Activated gamma-delta T cell treated with anti-CD3 and anti-CD28 coated beads, Interleukin-2, amount 50 U/mL, for 16 hours (primary cell): Measurements from ENCODE around the gene TMEM14B.
"Not testable (repeated sequence)": the region's sequence is repeated elsewhere in the genome, so short reads cannot be mapped to it uniquely, and the experiment has no call there.

Experiments used
- DNase-seq: peaks from one replicate; pipeline ENCODE4 v3.0.0-alpha.2; 2020; ENCODE audit warnings: low read depth

The TMEM14B gene

DNA sequence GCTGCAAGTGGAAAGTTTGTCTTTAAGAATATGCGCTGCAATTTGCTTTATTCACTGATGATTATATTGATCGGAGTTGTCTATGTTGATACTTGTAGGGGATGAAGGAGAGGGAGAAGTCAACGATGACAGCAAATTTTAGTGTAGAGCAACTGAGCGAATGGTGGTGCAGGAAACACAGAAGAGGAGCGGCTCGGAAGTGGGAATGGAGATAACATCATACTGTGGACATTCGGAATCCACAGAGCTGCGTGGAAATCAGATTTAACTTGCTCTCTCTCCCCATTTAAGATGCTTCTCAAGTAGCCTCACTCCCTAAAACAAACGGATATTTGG lies 722 bp upstream of the TMEM14B start:
- DNase-seq = no peak

- no peak for DNase-seq
These were observed 2.1 kb downstream of the TMEM14B start for GRCh38 chr6:10749734-10750133.

DNA sequence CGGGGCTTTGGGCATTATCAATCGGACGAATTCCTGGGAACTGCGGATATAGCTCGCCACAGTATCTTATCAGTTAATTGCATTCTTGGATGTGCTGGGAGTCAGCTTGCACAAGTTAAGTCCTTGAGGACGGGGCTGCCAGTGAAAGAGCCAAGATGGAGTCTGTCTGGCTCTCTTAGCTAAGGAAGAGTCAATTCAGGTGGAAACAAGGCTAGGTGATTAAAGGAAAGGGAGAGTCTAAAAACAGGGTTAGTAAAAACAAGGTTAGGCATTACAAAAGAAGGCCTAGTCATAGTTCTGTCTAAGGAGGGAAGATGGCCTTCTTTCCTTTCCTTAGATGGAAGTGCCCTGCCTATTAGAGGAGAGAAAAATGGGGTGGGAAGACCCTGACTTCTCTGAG lies 3.0 kb downstream of the TMEM14B start:
- not testable (repeated sequence) for DNase-seq

DNA sequence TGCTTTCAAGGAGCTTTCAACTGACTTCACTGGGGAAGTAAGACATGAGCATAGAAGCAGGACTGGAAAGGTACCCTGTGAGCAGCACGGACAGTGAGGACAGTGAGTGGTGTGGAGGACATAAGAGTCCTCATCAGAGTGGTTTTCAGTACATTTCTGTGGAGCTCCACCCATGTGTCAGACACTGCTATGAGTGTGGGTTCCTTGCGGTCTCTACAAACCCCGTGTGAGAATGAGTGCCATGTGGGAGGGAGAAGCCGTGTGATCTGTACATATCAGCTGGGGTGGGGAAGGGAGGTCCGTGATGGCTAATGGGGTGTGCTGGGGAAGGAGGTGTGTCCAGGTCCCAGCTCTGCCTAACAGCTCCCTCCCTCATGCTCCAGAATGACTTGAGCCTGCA lies 4.2 kb downstream of the TMEM14B start:
- DNase-seq = not testable (repeated sequence)

GRCh38 chr6:10756085-10756484 lies 8.5 kb downstream of the TMEM14B start:
- DNase-seq = no peak

- no peak for DNase-seq
These were observed 11.8 kb downstream of the TMEM14B start for GRCh38 chr6:10759312-10759839.

DNA sequence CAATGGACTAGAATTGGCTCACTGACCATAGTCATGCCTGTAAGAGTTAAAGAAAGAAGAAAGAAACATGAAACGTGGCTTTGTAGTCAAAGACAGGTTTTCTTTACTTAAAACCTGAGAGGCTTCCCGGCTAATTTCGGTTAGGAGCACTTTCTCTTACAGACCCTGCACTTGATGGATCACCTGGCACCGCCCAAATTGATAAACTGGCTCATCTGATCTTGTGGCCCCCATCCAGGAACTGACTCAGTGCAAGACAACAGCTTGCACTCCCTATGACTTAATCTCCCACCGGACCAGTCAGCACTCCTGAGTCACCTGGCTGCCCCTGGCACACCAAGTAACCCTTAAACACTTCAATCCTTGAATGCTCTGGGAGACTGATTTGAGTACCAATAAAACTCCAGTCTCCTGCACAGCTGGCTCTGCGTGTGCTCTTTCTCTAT lies 12.3 kb downstream of the TMEM14B start:
- DNase-seq = no peak

- no peak for DNase-seq
These were observed 15.4 kb downstream of the TMEM14B start for GRCh38 chr6:10763006-10763405.

GRCh38 chr6:10769419-10769818 lies 21.8 kb downstream of the TMEM14B start:
- DNase-seq = no peak

DNA sequence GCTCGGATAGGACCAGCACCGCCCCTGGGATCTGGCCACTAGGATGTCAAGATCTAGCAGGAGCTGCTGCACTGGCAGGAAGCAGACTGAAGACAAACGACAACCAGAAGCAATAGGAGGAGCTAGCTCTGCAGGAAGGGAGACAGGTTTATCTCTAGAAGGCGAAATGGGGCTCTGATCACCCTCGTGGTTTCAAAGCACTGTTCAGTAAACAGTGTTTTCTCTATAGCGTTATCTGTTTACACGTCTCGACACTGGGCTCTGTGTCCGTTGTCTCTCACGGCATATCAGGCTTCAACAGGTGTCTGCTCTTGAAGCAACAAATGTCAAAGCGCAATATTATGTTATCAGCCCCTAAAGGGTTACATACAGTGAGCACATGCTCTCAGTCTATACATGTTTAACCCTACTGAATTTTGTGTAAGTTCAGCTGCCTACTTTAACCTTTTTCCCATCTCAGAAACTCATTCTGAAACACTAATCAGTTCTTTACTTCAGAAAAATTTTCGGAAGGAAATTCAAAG lies 23.8 kb downstream of the TMEM14B start:
- no peak for DNase-seq

DNA sequence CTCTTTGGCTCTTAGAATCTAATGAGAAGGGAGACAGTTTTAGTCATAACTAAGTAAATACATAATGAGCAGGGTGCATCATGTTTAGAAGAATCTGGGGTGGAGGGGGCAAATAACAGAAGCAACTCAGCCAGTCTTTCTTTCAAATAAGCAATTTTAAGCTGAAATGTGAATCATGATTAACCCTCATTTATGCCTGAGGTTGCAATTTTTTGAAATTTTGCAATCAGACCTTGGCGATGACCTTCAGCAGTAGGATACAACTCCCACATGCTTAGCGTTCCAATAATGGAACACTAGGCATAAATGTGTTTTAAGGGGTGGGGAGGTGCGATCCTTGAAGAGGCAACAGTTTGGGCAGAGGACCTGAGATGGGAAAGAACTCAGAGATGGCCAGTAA lies 30.6 kb downstream of the TMEM14B start:
- no peak for DNase-seq

DNA sequence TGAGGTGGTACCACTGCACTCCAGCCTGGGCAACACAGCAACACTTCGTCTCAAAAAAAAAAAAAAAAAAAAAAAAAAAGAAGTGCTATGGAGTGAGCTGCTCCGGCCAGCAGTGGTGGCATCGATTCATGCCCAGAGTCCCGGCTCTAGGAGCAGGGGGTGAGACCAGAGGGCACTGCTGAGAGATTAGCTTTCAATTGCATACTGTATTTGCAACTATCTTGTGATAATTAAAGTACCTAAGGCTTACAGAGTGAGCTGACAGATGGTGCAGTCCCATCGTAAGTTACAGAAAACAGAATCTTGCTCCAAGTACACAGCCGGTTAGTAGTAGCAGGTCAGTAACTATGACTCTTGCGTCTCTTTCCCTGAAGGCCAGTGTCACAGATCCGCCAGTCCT lies 31.5 kb downstream of the TMEM14B start:
- DNase-seq = no peak

- no peak for DNase-seq
These were observed 44.1 kb downstream of the TMEM14B start for GRCh38 chr6:10791673-10792072.

- no peak for DNase-seq
These were observed 44.5 kb downstream of the TMEM14B start for GRCh38 chr6:10792101-10792500.

DNA sequence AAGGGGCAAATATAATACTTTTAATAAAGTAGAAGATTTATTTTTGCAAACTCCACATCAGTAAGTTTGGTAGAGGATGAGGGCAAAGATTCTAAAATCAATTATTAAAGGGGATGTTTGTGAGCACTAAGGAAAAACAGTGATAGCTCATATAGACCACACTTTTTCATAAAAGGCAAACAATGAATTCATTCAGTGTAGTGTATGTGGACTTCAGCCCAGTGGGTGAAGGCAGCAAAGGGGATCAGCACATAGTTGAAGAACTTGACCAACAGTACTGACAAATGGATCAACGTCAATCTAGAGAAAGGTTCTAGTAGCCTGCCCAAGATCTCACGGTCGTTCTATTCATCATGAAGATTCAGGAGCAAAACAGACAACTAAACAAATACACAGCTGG lies 45.4 kb downstream of the TMEM14B start:
- no peak for DNase-seq

- no peak for DNase-seq
These were observed 46.1 kb downstream of the TMEM14B start for GRCh38 chr6:10793695-10794094.

- no peak for DNase-seq
These were observed 46.6 kb downstream of the TMEM14B start for GRCh38 chr6:10794239-10794638.

DNA sequence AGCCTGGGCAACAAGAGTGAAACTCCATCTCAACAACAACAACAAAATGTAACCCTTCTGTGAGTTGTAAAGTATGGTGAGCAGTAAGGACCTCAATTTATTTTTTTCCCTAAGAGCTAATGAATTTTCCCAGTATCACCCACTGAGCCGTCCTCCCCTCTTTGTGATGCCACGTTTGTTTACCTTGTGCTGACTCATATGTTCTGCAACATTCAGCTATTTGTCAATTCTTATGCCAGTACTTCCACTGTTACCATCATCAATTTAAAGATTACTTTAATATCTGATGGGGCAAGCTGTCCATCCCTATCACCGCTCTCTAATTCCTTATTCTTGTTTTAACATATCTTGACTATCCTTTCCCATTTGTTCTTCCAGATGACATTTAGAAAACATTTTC lies 53.2 kb downstream of the TMEM14B start:
- DNase-seq = no peak

DNA sequence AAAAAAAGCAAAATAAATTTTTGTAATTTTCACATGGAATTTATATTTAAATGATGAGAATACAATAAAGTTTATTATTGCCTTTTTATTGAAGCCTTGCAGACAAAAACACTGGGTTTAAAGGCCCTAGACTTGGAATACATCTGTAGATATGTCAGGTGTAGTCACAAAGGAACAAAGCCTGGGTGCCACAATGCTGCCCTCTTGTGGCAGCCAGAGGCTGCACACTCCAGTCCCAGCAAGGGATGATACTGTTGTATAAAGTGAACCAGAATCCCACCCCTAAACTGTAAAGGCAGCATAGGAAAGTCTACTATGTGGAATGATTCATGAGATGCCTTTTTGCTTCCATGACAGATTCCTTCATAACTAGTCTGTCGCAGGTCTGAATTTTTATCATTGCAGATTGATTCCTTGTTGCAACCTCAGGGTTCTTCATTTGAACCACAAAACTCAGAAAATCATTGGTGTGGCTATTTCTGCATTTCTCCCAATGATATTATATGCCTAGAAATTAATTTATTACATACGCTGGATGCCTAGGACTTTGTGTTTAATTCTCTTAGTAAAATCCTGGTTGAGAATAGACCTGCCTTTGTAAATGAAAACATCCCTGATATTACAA lies 53.7 kb downstream of the TMEM14B start:
- peak; percentile 41 for DNase-seq
